Measurements from ENCODE around the gene EMD. TPM values are rescaled to one million over a fixed set of nuclear protein-coding genes. Genes with fewer than 3 reads are reported as not detected.

The EMD gene
- total and polyA plus RNA-seq, 2 of the 13 experiments (the other 11 are each of a cell fraction or from before 2014, with no cell fraction given): 14.5 to 14.9 TPM

DNA sequence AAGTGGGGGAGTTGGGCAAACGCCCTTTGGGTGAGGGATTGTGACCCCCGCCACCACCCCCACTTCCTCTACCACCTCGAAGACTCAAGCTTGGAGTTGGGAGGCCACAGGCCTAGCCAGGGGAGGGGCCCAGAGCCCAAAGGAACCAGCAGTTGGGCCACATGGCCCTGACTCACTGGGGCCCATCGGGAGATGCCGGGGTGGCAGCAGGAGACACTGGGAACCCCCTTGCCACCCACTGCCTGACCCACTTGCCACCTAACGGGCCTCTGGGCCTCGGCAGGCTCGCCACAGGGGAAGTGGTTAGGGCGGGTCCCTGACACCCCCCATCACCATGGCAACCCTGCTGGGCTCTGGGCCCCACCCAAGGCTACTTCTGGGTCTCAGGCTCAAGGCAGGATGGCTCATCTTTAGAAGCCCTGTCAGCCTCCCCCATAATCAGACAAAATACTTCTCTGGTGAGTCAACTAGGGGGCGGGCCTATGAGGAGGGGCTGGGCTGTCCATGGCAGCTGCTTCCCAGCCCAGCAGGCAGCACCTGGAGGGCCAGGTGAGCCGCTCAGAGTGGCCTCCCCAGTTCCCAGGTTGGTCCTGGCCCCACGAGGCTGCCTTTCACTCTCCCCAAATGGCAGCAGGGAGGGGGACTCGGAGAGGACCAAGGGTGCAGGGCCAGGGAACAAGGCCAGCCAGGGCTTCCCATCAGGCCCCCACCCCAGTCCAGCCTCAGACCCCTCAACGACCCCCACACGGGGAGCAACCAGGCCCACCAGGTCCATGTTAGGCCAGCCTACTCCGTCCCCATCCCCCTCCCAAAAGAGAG lies 10.3 kb upstream of the EMD start (continued):
- TF ChIP-seq, protein P1, sequence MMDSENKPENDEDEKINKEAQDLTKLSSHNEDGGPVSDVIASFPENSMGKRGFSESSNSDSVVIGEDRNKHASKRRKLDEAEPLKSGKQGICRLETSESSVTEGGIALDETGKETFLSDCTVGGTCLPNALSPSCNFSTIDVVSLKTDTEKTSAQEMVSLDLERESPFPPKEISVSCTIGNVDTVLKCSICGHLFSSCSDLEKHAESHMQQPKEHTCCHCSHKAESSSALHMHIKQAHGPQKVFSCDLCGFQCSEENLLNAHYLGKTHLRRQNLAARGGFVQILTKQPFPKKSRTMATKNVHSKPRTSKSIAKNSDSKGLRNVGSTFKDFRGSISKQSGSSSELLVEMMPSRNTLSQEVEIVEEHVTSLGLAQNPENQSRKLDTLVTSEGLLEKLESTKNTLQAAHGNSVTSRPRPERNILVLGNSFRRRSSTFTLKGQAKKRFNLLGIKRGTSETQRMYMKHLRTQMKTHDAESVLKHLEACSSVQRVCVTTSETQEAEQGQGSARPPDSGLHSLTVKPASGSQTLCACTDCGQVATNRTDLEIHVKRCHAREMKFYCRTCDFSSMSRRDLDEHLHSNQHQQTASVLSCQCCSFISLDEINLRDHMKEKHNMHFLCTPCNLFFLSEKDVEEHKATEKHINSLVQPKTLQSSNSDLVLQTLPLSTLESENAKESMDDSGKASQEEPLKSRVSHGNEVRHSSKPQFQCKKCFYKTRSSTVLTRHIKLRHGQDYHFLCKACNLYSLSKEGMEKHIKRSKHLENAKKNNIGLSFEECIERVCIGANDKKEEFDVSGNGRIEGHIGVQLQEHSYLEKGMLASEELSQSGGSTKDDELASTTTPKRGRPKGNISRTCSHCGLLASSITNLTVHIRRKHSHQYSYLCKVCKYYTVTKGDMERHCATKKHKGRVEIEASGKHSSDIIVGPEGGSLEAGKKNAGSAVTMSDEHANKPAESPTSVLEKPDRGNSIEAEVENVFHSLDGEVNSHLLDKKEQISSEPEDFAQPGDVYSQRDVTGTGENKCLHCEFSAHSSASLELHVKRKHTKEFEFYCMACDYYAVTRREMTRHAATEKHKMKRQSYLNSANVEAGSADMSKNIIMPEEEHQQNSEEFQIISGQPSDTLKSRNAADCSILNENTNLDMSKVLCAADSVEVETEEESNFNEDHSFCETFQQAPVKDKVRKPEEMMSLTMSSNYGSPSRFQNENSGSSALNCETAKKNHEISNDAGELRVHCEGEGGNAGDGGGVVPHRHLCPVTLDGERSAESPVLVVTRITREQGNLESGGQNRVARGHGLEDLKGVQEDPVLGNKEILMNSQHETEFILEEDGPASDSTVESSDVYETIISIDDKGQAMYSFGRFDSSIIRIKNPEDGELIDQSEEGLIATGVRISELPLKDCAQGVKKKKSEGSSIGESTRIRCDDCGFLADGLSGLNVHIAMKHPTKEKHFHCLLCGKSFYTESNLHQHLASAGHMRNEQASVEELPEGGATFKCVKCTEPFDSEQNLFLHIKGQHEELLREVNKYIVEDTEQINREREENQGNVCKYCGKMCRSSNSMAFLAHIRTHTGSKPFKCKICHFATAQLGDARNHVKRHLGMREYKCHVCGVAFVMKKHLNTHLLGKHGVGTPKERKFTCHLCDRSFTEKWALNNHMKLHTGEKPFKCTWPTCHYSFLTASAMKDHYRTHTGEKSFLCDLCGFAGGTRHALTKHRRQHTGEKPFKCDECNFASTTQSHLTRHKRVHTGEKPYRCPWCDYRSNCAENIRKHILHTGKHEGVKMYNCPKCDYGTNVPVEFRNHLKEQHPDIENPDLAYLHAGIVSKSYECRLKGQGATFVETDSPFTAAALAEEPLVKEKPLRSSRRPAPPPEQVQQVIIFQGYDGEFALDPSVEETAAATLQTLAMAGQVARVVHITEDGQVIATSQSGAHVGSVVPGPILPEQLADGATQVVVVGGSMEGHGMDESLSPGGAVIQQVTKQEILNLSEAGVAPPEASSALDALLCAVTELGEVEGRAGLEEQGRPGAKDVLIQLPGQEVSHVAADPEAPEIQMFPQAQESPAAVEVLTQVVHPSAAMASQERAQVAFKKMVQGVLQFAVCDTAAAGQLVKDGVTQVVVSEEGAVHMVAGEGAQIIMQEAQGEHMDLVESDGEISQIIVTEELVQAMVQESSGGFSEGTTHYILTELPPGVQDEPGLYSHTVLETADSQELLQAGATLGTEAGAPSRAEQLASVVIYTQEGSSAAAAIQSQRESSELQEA (CRISPR knock-in tag; IDR thresholded peaks at IDR 0.05; ENCODE audit: not compliant biosample characterization): no peak
- no peak for TF ChIP-seq HNF4G (IDR thresholded peaks at IDR 0.05; ENCODE audit: borderline replicate concordance, low read depth, low read length)
- no peak for TF ChIP-seq HNF4G (CRISPR knock-in tag; IDR thresholded peaks at IDR 0.05; ENCODE audit: borderline replicate concordance, low read depth)
- peak; percentile 49; the same call in 1 of the 2 replicates for TF ChIP-seq JUND (CRISPR knock-in tag; IDR thresholded peaks at IDR 0.05)
- TF ChIP-seq, protein P2, sequence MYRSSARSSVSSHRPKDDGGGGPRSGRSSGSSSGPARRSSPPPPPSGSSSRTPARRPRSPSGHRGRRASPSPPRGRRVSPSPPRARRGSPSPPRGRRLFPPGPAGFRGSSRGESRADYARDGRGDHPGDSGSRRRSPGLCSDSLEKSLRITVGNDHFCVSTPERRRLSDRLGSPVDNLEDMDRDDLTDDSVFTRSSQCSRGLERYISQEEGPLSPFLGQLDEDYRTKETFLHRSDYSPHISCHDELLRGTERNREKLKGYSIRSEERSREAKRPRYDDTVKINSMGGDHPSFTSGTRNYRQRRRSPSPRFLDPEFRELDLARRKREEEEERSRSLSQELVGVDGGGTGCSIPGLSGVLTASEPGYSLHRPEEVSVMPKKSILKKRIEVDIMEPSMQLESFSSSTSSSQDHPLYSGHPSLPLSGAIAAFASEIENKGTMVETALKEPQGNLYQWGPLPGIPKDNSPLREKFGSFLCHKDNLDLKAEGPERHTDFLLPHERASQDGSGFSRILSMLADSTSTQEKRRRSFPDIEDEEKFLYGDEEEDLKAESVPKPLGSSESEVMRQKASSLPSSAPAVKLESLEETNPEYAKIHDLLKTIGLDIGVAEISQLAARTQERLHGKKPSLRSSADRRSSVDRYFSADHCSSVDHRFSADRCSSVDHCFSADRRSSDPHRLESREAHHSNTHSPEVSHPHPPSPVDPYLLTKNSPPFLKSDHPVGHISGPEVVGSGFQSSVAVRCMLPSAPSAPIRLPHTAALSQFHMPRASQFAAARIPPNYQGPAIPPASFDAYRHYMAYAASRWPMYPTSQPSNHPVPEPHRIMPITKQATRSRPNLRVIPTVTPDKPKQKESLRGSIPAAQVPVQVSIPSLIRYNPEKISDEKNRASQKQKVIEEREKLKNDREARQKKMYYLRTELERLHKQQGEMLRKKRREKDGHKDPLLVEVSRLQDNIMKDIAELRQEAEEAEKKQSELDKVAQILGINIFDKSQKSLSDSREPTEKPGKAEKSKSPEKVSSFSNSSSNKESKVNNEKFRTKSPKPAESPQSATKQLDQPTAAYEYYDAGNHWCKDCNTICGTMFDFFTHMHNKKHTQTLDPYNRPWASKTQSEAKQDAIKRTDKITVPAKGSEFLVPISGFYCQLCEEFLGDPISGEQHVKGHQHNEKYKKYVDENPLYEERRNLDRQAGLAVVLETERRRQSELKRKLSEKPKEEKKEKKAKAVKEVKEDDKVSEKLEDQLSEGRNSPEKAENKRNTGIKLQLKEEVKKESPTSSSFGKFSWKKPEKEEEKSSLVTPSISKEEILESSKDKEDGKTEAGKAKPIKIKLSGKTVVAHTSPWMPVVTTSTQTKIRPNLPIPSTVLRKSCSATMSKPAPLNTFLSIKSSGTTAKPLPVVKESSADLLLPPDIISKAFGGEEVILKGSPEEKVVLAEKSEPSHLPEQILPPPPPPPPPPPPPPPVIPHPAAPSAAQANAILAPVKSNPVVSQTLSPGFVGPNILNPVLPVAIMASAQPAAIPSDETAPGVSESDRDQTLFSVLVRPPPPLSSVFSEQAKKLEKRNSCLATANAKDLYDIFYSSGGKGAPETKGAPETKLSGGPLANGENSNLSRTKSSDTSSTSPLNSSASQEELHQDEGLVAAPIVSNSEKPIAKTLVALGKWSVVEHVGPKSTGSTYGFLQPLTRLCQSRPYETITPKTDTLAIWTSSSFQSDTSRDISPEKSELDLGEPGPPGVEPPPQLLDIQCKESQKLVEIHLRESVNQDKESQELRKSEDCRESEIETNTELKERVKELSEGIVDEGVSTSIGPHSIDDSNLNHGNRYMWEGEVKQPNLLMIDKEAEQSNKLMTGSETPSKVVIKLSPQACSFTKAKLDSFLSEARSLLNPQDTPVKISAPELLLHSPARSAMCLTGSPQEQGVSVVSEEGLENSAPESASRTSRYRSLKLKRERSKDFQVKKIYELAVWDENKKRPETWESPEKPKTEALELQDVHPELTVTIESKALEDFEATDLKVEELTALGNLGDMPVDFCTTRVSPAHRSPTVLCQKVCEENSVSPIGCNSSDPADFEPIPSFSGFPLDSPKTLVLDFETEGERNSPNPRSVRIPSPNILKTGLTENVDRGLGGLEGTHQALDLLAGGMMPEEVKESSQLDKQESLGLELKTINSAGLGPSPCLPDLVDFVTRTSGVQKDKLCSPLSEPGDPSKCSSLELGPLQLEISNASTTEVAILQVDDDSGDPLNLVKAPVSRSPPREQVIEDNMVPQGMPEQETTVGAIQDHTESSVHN (CRISPR knock-in tag; IDR thresholded peaks at IDR 0.05): no peak
- no peak for TF ChIP-seq ZSCAN22 (CRISPR knock-in tag; IDR thresholded peaks at IDR 0.05)
- TF ChIP-seq ZMYM4 (CRISPR knock-in tag; IDR thresholded peaks at IDR 0.05): no peak
- TF ChIP-seq, protein P3, sequence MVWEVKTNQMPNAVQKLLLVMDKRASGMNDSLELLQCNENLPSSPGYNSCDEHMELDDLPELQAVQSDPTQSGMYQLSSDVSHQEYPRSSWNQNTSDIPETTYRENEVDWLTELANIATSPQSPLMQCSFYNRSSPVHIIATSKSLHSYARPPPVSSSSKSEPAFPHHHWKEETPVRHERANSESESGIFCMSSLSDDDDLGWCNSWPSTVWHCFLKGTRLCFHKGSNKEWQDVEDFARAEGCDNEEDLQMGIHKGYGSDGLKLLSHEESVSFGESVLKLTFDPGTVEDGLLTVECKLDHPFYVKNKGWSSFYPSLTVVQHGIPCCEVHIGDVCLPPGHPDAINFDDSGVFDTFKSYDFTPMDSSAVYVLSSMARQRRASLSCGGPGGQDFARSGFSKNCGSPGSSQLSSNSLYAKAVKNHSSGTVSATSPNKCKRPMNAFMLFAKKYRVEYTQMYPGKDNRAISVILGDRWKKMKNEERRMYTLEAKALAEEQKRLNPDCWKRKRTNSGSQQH (CRISPR knock-in tag; IDR thresholded peaks at IDR 0.05; ENCODE audit: low read depth): no peak
- peak; percentile 34 for TF ChIP-seq AGO2 (optimal IDR thresholded peaks at IDR 0.05; ENCODE audit: low read depth, low read length)
- no peak for TF ChIP-seq ARHGAP35 (CRISPR knock-in tag; IDR thresholded peaks at IDR 0.05; ENCODE audit: borderline replicate concordance)
